GM12873 (cell line): ENCODE data around the gene B4GALT3.

Experiments used
- TF ChIP-seq, protein P1 (sequence below): IDR thresholded peaks from 2 replicates; pipeline ENCODE4 v1.5.1; 2012; ENCODE audit warnings: low read depth, mild to moderate bottlenecking, moderate library complexity, low read length, control low read depth; ENCODE audit not compliant: insufficient read depth; ENCODE audit errors: missing control alignments

B4GALT3 gene

DNA sequence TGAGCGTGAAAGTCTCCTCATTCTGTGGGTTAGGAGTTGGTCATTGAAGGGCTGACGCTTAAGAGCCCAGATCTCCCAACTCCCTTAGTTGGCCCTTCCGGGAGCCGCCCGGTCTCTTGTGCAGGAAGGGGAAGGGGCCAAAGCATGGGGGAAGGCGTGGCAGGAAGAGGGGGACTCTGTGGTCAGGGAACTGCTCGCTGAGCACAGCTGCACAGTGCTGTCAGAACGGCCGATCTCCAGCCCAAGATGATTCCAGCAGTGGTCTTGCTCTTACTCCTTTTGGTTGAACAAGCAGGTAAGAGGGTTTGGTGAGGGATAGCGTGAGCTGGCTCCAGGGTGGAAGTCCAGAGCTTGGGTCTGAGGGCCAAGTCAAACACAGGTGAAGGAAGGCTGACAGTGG, 37.8 kb upstream of the B4GALT3 start, which contains the start of gene FCER1G:
TSS of gene FCER1G (plus strand) at position 220 of the 400 bp plus-strand sequence. CDS start at position 247, 27 bp downstream.
- TF ChIP-seq, protein P1, sequence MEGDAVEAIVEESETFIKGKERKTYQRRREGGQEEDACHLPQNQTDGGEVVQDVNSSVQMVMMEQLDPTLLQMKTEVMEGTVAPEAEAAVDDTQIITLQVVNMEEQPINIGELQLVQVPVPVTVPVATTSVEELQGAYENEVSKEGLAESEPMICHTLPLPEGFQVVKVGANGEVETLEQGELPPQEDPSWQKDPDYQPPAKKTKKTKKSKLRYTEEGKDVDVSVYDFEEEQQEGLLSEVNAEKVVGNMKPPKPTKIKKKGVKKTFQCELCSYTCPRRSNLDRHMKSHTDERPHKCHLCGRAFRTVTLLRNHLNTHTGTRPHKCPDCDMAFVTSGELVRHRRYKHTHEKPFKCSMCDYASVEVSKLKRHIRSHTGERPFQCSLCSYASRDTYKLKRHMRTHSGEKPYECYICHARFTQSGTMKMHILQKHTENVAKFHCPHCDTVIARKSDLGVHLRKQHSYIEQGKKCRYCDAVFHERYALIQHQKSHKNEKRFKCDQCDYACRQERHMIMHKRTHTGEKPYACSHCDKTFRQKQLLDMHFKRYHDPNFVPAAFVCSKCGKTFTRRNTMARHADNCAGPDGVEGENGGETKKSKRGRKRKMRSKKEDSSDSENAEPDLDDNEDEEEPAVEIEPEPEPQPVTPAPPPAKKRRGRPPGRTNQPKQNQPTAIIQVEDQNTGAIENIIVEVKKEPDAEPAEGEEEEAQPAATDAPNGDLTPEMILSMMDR = no peak

DNA sequence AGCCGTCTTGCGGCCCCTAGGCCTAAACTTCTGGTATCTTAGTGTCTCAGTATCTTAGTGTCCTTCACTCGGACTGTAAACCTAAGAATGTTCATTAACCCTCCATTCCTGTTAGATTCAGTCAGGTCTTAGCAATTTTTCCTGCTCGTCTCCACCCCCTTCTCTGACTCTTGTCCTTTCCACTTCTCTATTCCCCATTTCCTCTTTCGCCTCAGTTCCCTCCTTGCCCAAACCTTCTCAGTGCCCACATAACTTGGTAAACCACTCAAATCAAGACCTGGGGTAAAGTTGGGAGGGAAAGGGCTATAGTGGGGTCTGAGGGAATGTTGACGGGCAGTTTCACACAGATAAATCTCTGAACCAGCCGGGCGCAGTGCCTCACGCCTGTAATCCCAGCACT, 37.1 kb upstream of the B4GALT3 start:
- TF ChIP-seq, protein P1 = no peak

DNA sequence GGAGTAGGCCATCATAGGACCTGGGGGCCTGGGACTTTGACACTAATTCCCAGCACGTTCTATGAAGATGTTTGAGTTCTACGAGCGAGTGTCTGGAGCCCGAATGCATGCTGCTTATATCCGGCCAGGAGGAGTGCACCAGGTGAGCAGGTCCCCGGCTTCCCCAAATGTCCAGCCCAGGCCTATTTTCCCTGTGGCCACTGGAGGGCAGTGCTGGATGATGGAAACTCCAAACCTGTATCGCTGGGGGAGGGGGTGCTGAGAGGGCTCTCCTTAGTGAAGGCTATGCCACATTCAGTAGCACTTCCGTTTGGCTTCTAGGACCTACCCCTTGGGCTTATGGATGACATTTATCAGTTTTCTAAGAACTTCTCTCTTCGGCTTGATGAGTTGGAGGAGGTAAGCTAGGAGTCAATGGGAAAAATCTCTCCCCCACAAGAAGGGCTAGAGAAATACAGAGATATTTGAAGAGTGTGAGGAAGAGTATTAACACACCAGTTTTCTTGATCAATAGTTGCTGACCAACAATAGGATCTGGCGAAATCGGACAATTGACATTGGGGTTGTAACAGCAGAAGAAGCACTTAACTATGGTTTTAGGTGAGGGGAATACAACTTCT, 32.6 kb upstream of the B4GALT3 start:
- TF ChIP-seq, protein P1 = peak; percentile 92

DNA sequence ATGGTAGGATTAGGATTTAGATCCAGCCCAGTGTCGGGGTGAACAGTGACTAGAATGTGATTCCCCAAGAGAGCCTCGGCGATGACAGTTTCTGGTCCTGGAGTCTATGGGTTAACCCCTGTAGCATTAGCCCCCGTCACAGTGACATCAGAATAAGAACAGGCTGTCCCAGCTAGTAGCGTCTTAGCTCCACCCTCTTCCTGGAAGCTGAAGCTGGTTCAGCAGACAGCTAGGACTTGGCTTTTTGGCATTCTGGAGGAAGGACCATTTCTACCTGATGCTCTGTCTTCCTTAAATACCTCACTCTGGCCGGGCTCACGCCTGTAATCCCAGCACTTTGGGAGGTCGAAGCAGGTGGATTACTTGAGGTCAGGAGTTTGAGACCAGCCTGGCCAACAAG, 29.9 kb upstream of the B4GALT3 start:
- TF ChIP-seq, protein P1 = no peak

DNA sequence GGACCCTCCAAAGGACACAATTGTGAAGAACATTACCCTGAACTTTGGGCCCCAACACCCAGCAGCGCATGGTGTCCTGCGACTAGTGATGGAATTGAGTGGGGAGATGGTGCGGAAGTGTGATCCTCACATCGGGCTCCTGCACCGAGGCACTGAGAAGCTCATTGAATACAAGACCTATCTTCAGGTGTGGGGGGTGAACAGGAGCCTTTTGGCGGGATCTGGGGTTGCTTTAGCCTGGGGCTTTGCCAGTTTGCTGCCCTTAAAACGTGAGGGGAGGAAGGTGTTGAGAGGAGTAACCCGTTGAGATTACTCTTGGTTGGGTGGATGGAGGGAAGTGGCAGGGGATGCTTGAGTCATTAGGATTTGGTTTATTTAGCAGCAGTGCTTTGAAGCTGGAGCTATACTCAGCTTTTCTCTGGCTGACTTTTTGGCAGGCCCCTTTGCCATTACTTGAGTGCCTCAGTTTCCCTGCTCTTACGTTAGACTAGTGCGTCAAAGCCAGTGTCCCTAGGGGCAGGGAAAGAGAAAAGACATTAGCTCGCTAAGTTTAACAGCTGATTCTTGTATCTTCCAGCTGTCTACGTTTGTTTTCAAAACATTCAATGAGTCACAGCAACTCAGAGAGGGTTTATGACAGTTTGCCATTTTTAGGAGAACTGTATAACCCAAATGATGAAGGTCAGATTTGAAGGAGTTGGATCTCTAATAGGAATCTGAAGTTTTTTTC, 29.3 kb upstream of the B4GALT3 start:
- TF ChIP-seq, protein P1 = no peak

DNA sequence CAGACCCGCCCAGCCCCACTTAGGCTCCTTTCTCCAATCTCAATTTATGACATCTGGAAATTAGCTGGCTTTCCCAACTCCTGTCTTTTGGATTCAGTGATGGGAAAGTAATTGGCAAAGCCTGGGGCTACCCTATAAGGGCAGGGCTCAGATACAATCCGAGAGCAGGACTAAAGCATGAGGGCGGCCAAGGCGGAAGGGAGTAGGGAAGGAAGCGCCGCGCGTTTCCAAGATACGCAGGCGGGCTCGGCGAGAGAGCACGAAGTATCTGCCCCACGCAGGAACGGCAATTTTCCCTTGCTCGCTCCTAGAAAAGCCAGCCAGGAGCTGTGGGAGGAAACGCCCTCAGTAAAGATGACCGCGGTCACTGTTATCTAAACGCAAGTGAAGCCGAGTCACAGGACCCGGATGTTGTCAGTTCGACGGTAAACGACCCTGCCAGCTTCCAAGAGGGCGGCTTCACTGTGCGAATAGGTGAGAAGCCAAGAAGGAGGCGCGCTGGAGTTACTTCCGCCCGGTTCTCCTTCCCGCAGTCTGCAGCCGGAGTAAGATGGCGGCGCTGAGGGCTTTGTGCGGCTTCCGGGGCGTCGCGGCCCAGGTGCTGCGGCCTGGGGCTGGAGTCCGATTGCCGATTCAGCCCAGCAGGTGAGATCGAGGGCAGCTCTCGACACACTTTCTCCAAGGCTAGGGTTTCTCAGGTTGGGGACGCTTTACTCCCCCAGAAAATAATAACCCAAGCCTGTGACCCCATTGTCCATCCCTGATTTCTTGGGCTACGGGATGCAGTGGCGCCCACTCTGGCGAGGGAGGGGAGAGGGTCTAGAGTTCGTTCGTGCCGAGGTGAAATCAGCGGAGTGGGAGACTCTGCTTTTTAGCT, 24.8 kb upstream of the B4GALT3 start, which contains the start of gene NDUFS2:
TSS of gene NDUFS2 (plus strand) at position 532 of the 877 bp plus-strand sequence. CDS start at position 551, 19 bp downstream.
- TF ChIP-seq, protein P1 = peak; percentile 27
